Fibroblast of pulmonary artery (primary cell): ENCODE measurements around the gene RENBP.

Experiments used
- DNase-seq: peaks from one replicate; pipeline ENCODE4 v3.0.0-alpha.2; 2010; ENCODE audit warnings: low read depth
- H3K4me3 ChIP-seq: replicated peaks from 2 replicates; pipeline ENCODE4 v1.5.1; 2011; ENCODE audit warnings: low read depth, mild to moderate bottlenecking, control low read depth, low read length, moderate library complexity
- CTCF ChIP-seq: IDR thresholded peaks from 2 replicates; pipeline ENCODE4 v1.5.1; 2011; ENCODE audit warnings: mild to moderate bottlenecking, control low read depth, low read length, inconsistent platforms; ENCODE audit errors: missing control alignments

The RENBP gene

GRCh38 chrX:153924149-153924861 lies 20.1 kb downstream of the RENBP start:
- no peak overlapping the region for H3K4me3 ChIP-seq
- peak; percentile 64 for DNase-seq
- peak; percentile 21 for TF ChIP-seq CTCF

- peak; percentile 63 for TF ChIP-seq CTCF
- H3K4me3 ChIP-seq = no peak overlapping the region
- peak; percentile 70 for DNase-seq
These were observed 21.2 kb downstream of the RENBP start for GRCh38 chrX:153922932-153923857.

- H3K4me3 ChIP-seq = no peak overlapping the region
- TF ChIP-seq CTCF = no peak
- no peak for DNase-seq
These were observed 22.7 kb downstream of the RENBP start for GRCh38 chrX:153921511-153922446.

- TF ChIP-seq CTCF = no peak
- H3K4me3 ChIP-seq = no peak overlapping the region
- DNase-seq = no peak
These were observed 23.4 kb downstream of the RENBP start for GRCh38 chrX:153921070-153921469.

GRCh38 chrX:153920546-153920945 lies 23.9 kb downstream of the RENBP start:
- DNase-seq = no peak
- no peak overlapping the region for H3K4me3 ChIP-seq
- TF ChIP-seq CTCF = no peak

- H3K4me3 ChIP-seq = no peak overlapping the region
- TF ChIP-seq CTCF = no peak
- no peak for DNase-seq
These were observed 25.2 kb downstream of the RENBP start for GRCh38 chrX:153919281-153919680.
